ENCODE measurements around the gene CDC123. TPM values are rescaled to one million over a fixed set of nuclear protein-coding genes. Genes with fewer than 3 reads are reported as not detected.

Gene CDC123
- total and polyA plus RNA-seq, 4 donors, result 32.7 to 58.5 (median 40.7) TPM

GRCh38 chr10:12213621-12214020, 17.6 kb downstream of the CDC123 start:
- Histone ChIP-seq H3K36me3 (ENCODE audit: control insufficient read depth in 4 of 4, insufficient read depth in 3 of 4, low read depth in 1 of 4, low read length in 3 of 4) (peaks cover 12 to 33% (median 30%) of the 10 kb centered on the region in 4 donors), H3K4me1 (ENCODE audit: control insufficient read depth in 4 of 4, insufficient read depth in 4 of 4, low read length in 3 of 4) (no peaks in the 10 kb centered on the region), H3K27ac (ENCODE audit: low read depth in 1 of 2, low read length in 2 of 2) (no peak overlapping the region), H3K27me3 (ENCODE audit: control insufficient read depth in 4 of 4, insufficient read depth in 4 of 4, low read length in 3 of 4) (no peaks in the 10 kb centered on the region), H3K9me3 (ENCODE audit: control insufficient read depth in 4 of 4, low read length in 3 of 4) (no peaks in the 10 kb centered on the region), H3K9ac (ENCODE audit: low read depth in 1 of 2, low read length in 2 of 2) (no peak overlapping the region), H3K4me3 (ENCODE audit: low read depth in 1 of 3, low read length in 3 of 3) (no peak overlapping the region)
- no peak for TF ChIP-seq TAF1 (conservative IDR thresholded peaks at IDR 0.05)
- TF ChIP-seq, protein P1, sequence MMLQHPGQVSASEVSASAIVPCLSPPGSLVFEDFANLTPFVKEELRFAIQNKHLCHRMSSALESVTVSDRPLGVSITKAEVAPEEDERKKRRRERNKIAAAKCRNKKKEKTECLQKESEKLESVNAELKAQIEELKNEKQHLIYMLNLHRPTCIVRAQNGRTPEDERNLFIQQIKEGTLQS (IDR thresholded peaks at IDR 0.05), result no peak
- TF ChIP-seq EGR1 (IDR thresholded peaks at IDR 0.05; ENCODE audit: low read depth in 2 of 2), result no peak
- no peak for TF ChIP-seq HNF4G (IDR thresholded peaks at IDR 0.05)
- no peak for TF ChIP-seq SP1 (IDR thresholded peaks at IDR 0.05)
- no peak for TF ChIP-seq FOXA1 (IDR thresholded peaks at IDR 0.05)
- TF ChIP-seq NR2F2 (IDR thresholded peaks at IDR 0.05), result no peak
- TF ChIP-seq, protein P2, sequence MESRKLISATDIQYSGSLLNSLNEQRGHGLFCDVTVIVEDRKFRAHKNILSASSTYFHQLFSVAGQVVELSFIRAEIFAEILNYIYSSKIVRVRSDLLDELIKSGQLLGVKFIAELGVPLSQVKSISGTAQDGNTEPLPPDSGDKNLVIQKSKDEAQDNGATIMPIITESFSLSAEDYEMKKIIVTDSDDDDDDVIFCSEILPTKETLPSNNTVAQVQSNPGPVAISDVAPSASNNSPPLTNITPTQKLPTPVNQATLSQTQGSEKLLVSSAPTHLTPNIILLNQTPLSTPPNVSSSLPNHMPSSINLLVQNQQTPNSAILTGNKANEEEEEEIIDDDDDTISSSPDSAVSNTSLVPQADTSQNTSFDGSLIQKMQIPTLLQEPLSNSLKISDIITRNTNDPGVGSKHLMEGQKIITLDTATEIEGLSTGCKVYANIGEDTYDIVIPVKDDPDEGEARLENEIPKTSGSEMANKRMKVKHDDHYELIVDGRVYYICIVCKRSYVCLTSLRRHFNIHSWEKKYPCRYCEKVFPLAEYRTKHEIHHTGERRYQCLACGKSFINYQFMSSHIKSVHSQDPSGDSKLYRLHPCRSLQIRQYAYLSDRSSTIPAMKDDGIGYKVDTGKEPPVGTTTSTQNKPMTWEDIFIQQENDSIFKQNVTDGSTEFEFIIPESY (IDR thresholded peaks at IDR 0.05), result no peak
- WGBS, result 72% methylated on average over 3 of the region's 3 CpGs
- DNase-seq (ENCODE audit: low spot score), result no peak

DNA sequence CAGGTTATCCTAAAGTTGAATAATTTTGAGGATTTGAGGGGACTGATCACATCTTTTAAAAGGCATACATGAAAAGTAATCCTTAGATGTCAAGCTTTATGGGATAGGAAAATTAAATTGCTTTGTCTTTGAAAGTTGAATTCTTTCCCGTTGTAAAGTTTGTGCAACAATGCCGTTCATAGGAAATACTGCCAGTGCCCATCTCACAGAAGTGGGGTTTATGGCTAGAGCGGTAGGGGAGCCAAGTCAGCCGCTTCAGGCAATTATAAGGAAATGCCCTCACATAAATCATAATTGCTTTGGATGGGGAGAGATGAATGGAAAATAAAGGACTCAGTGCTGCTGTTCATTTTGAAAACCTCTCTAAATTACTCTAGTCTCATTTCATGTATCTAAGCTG, 18.1 kb downstream of the CDC123 start:
- no peaks in the 10 kb centered on the region for H3K4me1 ChIP-seq (ENCODE audit: control insufficient read depth in 4 of 4, insufficient read depth in 4 of 4, low read length in 3 of 4)
- DNase-seq (ENCODE audit: low spot score), result no peak
- no peak overlapping the region for H3K9ac ChIP-seq (ENCODE audit: low read depth in 1 of 2, low read length in 2 of 2)
- H3K36me3 ChIP-seq (ENCODE audit: control insufficient read depth in 4 of 4, insufficient read depth in 3 of 4, low read depth in 1 of 4, low read length in 3 of 4), result peaks cover 12 to 36% (median 32%) of the 10 kb centered on the region in 4 donors
- no peaks in the 10 kb centered on the region for H3K9me3 ChIP-seq (ENCODE audit: control insufficient read depth in 4 of 4, low read length in 3 of 4)
- no peak overlapping the region for H3K27ac ChIP-seq (ENCODE audit: low read depth in 1 of 2, low read length in 2 of 2)
- no peaks in the 10 kb centered on the region for H3K27me3 ChIP-seq (ENCODE audit: control insufficient read depth in 4 of 4, insufficient read depth in 4 of 4, low read length in 3 of 4)
- 76% methylated on average over 4 of the region's 4 CpGs for WGBS
- TF ChIP-seq FOXA1 (IDR thresholded peaks at IDR 0.05) (no peak), GABPA (IDR thresholded peaks at IDR 0.05 in 1 of 2, conservative IDR thresholded peaks at IDR 0.05 in 1 of 2) (no peak), SP1 (IDR thresholded peaks at IDR 0.05) (no peak), HNF4G (IDR thresholded peaks at IDR 0.05) (no peak), TAF1 (conservative IDR thresholded peaks at IDR 0.05) (no peak), YY1 (IDR thresholded peaks at IDR 0.05) (no peak), NR2F2 (IDR thresholded peaks at IDR 0.05) (no peak), RAD21 (IDR thresholded peaks at IDR 0.05) (no peak), HNF4A (conservative IDR thresholded peaks at IDR 0.05) (no peak), FOXA2 (IDR thresholded peaks at IDR 0.05) (no peak), EGR1 (IDR thresholded peaks at IDR 0.05; ENCODE audit: low read depth in 2 of 2) (no peak), MAX (IDR thresholded peaks at IDR 0.05) (no peak), JUND (IDR thresholded peaks at IDR 0.05) (no peak), RXRA (IDR thresholded peaks at IDR 0.05) (no peak)
- TF ChIP-seq, protein P3, sequence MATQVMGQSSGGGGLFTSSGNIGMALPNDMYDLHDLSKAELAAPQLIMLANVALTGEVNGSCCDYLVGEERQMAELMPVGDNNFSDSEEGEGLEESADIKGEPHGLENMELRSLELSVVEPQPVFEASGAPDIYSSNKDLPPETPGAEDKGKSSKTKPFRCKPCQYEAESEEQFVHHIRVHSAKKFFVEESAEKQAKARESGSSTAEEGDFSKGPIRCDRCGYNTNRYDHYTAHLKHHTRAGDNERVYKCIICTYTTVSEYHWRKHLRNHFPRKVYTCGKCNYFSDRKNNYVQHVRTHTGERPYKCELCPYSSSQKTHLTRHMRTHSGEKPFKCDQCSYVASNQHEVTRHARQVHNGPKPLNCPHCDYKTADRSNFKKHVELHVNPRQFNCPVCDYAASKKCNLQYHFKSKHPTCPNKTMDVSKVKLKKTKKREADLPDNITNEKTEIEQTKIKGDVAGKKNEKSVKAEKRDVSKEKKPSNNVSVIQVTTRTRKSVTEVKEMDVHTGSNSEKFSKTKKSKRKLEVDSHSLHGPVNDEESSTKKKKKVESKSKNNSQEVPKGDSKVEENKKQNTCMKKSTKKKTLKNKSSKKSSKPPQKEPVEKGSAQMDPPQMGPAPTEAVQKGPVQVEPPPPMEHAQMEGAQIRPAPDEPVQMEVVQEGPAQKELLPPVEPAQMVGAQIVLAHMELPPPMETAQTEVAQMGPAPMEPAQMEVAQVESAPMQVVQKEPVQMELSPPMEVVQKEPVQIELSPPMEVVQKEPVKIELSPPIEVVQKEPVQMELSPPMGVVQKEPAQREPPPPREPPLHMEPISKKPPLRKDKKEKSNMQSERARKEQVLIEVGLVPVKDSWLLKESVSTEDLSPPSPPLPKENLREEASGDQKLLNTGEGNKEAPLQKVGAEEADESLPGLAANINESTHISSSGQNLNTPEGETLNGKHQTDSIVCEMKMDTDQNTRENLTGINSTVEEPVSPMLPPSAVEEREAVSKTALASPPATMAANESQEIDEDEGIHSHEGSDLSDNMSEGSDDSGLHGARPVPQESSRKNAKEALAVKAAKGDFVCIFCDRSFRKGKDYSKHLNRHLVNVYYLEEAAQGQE (IDR thresholded peaks at IDR 0.05), result no peak
- TF ChIP-seq, protein P4, sequence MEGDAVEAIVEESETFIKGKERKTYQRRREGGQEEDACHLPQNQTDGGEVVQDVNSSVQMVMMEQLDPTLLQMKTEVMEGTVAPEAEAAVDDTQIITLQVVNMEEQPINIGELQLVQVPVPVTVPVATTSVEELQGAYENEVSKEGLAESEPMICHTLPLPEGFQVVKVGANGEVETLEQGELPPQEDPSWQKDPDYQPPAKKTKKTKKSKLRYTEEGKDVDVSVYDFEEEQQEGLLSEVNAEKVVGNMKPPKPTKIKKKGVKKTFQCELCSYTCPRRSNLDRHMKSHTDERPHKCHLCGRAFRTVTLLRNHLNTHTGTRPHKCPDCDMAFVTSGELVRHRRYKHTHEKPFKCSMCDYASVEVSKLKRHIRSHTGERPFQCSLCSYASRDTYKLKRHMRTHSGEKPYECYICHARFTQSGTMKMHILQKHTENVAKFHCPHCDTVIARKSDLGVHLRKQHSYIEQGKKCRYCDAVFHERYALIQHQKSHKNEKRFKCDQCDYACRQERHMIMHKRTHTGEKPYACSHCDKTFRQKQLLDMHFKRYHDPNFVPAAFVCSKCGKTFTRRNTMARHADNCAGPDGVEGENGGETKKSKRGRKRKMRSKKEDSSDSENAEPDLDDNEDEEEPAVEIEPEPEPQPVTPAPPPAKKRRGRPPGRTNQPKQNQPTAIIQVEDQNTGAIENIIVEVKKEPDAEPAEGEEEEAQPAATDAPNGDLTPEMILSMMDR (IDR thresholded peaks at IDR 0.05; ENCODE audit: low read depth, low read length, missing input control), result no peak
- TF ChIP-seq, protein P1 (IDR thresholded peaks at IDR 0.05), result no peak
- TF ChIP-seq, protein P2 (IDR thresholded peaks at IDR 0.05), result no peak
- no peak overlapping the region for H3K4me3 ChIP-seq (ENCODE audit: low read depth in 1 of 3, low read length in 3 of 3)
